Mesodermal cell (in vitro differentiated cells): ENCODE data around the gene ZNF3.

Source experiments
- H3K27ac ChIP-seq: 2 replicates; pipeline ENCODE4 v1.7.0; 2013; ENCODE audit warnings: mild to moderate bottlenecking, low read depth, low read length, moderate library complexity; ENCODE audit not compliant: severe bottlenecking
- H3K36me3 ChIP-seq: 2 replicates; pipeline ENCODE4 v1.7.1; 2013; ENCODE audit warnings: mild to moderate bottlenecking, low read length, moderate library complexity; ENCODE audit not compliant: control insufficient read depth, insufficient read depth
- H3K4me1 ChIP-seq: one replicate; pipeline ENCODE4 v1.7.1; 2013; ENCODE audit warnings: mild to moderate bottlenecking, low read length; ENCODE audit not compliant: insufficient read depth, control insufficient read depth, poor library complexity, severe bottlenecking
- H3K4me3 ChIP-seq: 2 replicates; pipeline ENCODE4 v1.7.0; 2013; ENCODE audit warnings: low read length, control low read depth, mild to moderate bottlenecking; ENCODE audit not compliant: insufficient read depth, poor library complexity, severe bottlenecking; ENCODE audit errors: extremely low read depth
- H3K9me3 ChIP-seq: 2 replicates; pipeline ENCODE4 v1.7.1; 2013; ENCODE audit warnings: mild to moderate bottlenecking, low read length, moderate library complexity; ENCODE audit not compliant: control insufficient read depth
- WGBS, 2 experiments: methylation state at CpG; one replicate each; pipeline ENCODE4 v1.1.5; 2013; ENCODE audit warnings: missing lambda C conversion rate in 2 of 2; ENCODE audit not compliant: insufficient coverage in 2 of 2; 5-methylcytosine and 5-hydroxymethylcytosine counted together

Gene ZNF3

GRCh38 chr7:100044718-100045117 is 36.8 kb downstream of the ZNF3 start:
- no peaks in the 10 kb centered on the region for H3K36me3 ChIP-seq
- H3K4me1 ChIP-seq = no peaks in the 10 kb centered on the region
- H3K4me3 ChIP-seq = no peak overlapping the region
- no peaks in the 10 kb centered on the region for H3K9me3 ChIP-seq
- 83 to 86% methylated on average over 5 to 6 of the region's 6 CpGs for WGBS, 2 experiments
- H3K27ac ChIP-seq = no peak overlapping the region

DNA sequence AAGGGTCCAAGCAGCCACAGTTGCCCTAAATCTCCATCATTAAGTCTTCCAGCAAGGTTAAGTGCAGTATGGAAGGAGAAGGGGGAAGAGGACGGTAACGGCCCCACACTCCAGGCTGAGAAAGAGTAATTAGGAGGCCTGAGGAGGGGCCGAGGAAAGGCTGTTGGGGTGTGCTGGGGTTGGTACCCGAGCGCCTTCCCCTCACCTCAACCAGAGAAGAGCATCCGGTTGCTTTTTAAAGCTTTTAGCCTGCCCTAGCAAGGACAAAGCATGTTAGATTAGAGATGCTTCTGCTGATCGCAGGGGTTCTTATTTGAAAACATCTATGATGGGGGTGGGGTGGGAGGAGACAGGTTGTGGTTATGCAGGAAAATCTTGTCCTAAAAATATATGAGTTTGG is 40.9 kb downstream of the ZNF3 start:
- WGBS, 2 experiments = 93% methylated on average over 3 of the region's 7 CpGs; no CpG with 5 or more reads in 1 of the 2 experiments
- Histone ChIP-seq H3K4me3 (no peak overlapping the region), H3K36me3 (peaks cover 34% of the 10 kb centered on the region), H3K4me1 (peaks cover under 1% of the 10 kb centered on the region), H3K9me3 (no peaks in the 10 kb centered on the region), H3K27ac (no peak overlapping the region)

DNA sequence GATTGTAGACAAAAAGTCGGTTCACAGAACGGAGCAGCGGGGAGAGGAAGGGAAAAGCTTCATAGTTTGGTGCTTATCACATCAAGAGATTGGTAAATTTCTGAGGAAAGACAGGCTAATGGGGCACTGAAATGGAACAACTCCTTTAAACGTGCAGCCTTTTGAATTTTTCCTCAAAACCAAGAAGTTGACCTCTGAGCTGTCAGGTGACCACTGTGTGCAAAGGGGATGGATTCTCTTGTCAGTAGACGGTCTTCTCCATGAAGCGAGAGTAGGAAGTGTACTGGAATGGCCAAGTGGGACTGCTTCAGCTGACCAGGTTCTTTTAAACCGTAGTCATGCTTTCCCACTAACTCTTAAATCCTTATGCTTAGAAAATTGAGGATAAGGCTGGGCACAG is 43.2 kb downstream of the ZNF3 start:
- H3K4me3 ChIP-seq = no peak overlapping the region
- peaks cover 15% of the 10 kb centered on the region for H3K4me1 ChIP-seq

DNA sequence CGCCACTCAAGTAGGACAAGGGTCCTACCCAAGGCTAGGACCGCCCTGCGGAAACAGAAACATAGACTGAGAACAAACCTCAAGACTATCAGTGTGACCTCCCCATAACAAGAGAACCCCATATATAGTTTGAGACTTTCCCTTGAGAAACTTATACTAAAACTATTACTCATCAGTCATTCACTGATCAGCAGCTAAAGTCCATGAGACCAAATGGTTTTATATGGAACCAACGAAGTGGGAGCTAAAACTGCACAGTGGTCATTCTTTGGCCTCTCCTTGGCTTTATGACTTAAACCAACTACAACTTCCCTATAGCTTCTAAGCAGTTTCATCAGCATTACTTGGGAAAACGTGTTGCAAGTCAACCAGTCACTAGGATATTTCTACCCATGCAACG is 45.6 kb downstream of the ZNF3 start:
- Histone ChIP-seq H3K4me1 (peaks cover 15% of the 10 kb centered on the region), H3K36me3 (peaks cover 78% of the 10 kb centered on the region), H3K4me3 (no peak overlapping the region), H3K27ac (no peak overlapping the region), H3K9me3 (peaks cover 8% of the 10 kb centered on the region)
- 43 to 69% methylated on average over 2 to 4 of the region's 6 CpGs for WGBS, 2 experiments

More for the DNA sequence above, 43.2 kb downstream of the ZNF3 start:
- Histone ChIP-seq H3K9me3 (peaks cover 6% of the 10 kb centered on the region), H3K36me3 (peaks cover 56% of the 10 kb centered on the region), H3K27ac (no peak overlapping the region)
- WGBS, 2 experiments = 93 to 97% methylated on average over 7 of the region's 7 CpGs

GRCh38 chr7:100034871-100035510 is 46.5 kb downstream of the ZNF3 start:
- peaks cover 87% of the 10 kb centered on the region for H3K36me3 ChIP-seq
- H3K27ac ChIP-seq = no peak overlapping the region
- WGBS, 2 experiments = 94 to 95% methylated on average over 7 of the region's 8 CpGs
- H3K9me3 ChIP-seq = peaks cover 8% of the 10 kb centered on the region
- no peak overlapping the region for H3K4me3 ChIP-seq
- H3K4me1 ChIP-seq = peaks cover 15% of the 10 kb centered on the region

- Histone ChIP-seq H3K9me3 (peaks cover 8% of the 10 kb centered on the region), H3K4me1 (peaks cover 15% of the 10 kb centered on the region), H3K4me3 (no peak overlapping the region), H3K27ac (no peak overlapping the region), H3K36me3 (peaks cover 90% of the 10 kb centered on the region)
- WGBS, 2 experiments = 100% methylated on average over 1 of the region's 6 CpGs; no CpG with 5 or more reads in 1 of the 2 experiments
Observed at GRCh38 chr7:100033526-100033925, 48.0 kb downstream of the ZNF3 start.

DNA sequence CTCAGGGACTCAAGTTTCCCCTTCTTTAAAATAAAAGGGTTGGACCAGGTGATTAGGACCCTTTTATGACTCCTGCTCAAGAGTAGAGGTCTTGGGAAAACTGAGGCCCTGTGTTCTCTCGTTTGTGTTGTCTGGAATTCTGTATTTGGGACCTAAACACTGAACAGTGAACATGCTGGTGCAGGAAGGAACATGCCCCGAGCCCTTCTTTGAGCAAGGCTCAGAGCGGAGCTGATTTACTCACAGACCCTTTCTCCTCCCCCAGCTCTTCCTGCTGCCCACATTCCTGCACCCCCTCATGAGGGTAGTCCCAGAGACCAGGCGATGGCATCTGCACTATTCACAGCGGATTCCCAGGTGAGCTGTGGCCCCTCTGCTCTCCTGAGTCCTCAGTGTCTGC is 51.9 kb downstream of the ZNF3 start:
- Histone ChIP-seq H3K4me1 (peaks cover 6% of the 10 kb centered on the region), H3K4me3 (no peak overlapping the region), H3K36me3 (peaks cover 88% of the 10 kb centered on the region), H3K27ac (no peak overlapping the region), H3K9me3 (peaks cover 8% of the 10 kb centered on the region)
- WGBS, 2 experiments = 90 to 94% methylated on average over 5 of the region's 5 CpGs

GRCh38 chr7:100027197-100027596 is 54.3 kb downstream of the ZNF3 start:
- WGBS, 2 experiments = 88 to 100% methylated on average over 7 to 8 of the region's 11 CpGs
- no peak overlapping the region for H3K27ac ChIP-seq

GRCh38 chr7:100024020-100024619 is 57.4 kb downstream of the ZNF3 start:
- Histone ChIP-seq H3K4me1 (no peaks in the 10 kb centered on the region), H3K4me3 (no peak overlapping the region), H3K9me3 (no peaks in the 10 kb centered on the region), H3K27ac (no peak overlapping the region), H3K36me3 (peaks cover 79% of the 10 kb centered on the region)
- WGBS, 2 experiments = 96 to 99% methylated on average over 10 of the region's 12 CpGs

More at GRCh38 chr7:100027197-100027596, 54.3 kb downstream of the ZNF3 start:
- H3K4me3 ChIP-seq = no peak overlapping the region
- H3K36me3 ChIP-seq = peaks cover 90% of the 10 kb centered on the region
- no peaks in the 10 kb centered on the region for H3K9me3 ChIP-seq
- no peaks in the 10 kb centered on the region for H3K4me1 ChIP-seq

GRCh38 chr7:100023526-100023925 is 58.0 kb downstream of the ZNF3 start:
- Histone ChIP-seq H3K4me3 (no peak overlapping the region), H3K27ac (no peak overlapping the region), H3K4me1 (no peaks in the 10 kb centered on the region), H3K9me3 (no peaks in the 10 kb centered on the region), H3K36me3 (peaks cover 84% of the 10 kb centered on the region)
- WGBS, 2 experiments = 96 to 100% methylated on average over 11 to 12 of the region's 12 CpGs

GRCh38 chr7:100022621-100023020 is 58.9 kb downstream of the ZNF3 start:
- no peak overlapping the region for H3K27ac ChIP-seq
- no peak overlapping the region for H3K4me3 ChIP-seq
- peaks cover 83% of the 10 kb centered on the region for H3K36me3 ChIP-seq
- no peaks in the 10 kb centered on the region for H3K4me1 ChIP-seq
- 83 to 87% methylated on average over 4 of the region's 5 CpGs for WGBS, 2 experiments
- no peaks in the 10 kb centered on the region for H3K9me3 ChIP-seq
